ENCODE data around the gene SERPINB2. TPM values are rescaled to one million over a fixed set of nuclear protein-coding genes. Genes with fewer than 3 reads are reported as not detected.

Gene SERPINB2
- total RNA-seq = 153 TPM

GRCh38 chr18:63887424-63887823 lies at the start of gene SERPINB2:
SERPINB2 (plus strand) TSS chr18:63887705; CDS start chr18:63891445, 3,740 bp downstream.
- no peak for DNase-seq

GRCh38 chr18:63843008-63843407 lies 44.5 kb upstream of the SERPINB2 start:
- DNase-seq = no peak

- DNase-seq = peak; percentile 30
These were observed 43.3 kb upstream of the SERPINB2 start for GRCh38 chr18:63844254-63844653.

GRCh38 chr18:63848159-63848558 lies 39.3 kb upstream of the SERPINB2 start:
- DNase-seq = no peak

GRCh38 chr18:63850020-63850419 lies 37.5 kb upstream of the SERPINB2 start:
- no peak for DNase-seq

GRCh38 chr18:63850636-63851035 lies 36.9 kb upstream of the SERPINB2 start:
- no peak for DNase-seq

- no peak for DNase-seq
These were observed 29.0 kb upstream of the SERPINB2 start for GRCh38 chr18:63858456-63858855.

- no peak for DNase-seq
These were observed 27.6 kb upstream of the SERPINB2 start for GRCh38 chr18:63859781-63860475.

GRCh38 chr18:63860531-63860930 lies 27.0 kb upstream of the SERPINB2 start:
- no peak for DNase-seq

GRCh38 chr18:63867368-63868125 lies 20.0 kb upstream of the SERPINB2 start:
- DNase-seq = no peak

GRCh38 chr18:63868546-63868945 lies 19.0 kb upstream of the SERPINB2 start:
- DNase-seq = no peak

- no peak for DNase-seq
These were observed 18.1 kb upstream of the SERPINB2 start for GRCh38 chr18:63869374-63869773.

- DNase-seq = no peak
These were observed 17.7 kb upstream of the SERPINB2 start for GRCh38 chr18:63869851-63870250.

- DNase-seq = no peak
These were observed 15.7 kb upstream of the SERPINB2 start for GRCh38 chr18:63871836-63872235.

GRCh38 chr18:63872586-63872985 lies 14.9 kb upstream of the SERPINB2 start:
- no peak for DNase-seq

- DNase-seq = no peak
These were observed 9.2 kb upstream of the SERPINB2 start for GRCh38 chr18:63878343-63878742.

- DNase-seq = no peak
These were observed 8.6 kb upstream of the SERPINB2 start for GRCh38 chr18:63878925-63879324.

- DNase-seq = no peak
These were observed 7.8 kb upstream of the SERPINB2 start for GRCh38 chr18:63879709-63880108.

- no peak for DNase-seq
These were observed 5.7 kb upstream of the SERPINB2 start for GRCh38 chr18:63881851-63882250.

- DNase-seq = no peak
These were observed 5.0 kb upstream of the SERPINB2 start for GRCh38 chr18:63882333-63883141.

- no peak for DNase-seq
These were observed 3.9 kb upstream of the SERPINB2 start for GRCh38 chr18:63883617-63884016.

GRCh38 chr18:63888470-63889190 lies 1.1 kb downstream of the SERPINB2 start:
- no peak for DNase-seq
